ENCODE results near the gene C12orf57.

Gene C12orf57

DNA sequence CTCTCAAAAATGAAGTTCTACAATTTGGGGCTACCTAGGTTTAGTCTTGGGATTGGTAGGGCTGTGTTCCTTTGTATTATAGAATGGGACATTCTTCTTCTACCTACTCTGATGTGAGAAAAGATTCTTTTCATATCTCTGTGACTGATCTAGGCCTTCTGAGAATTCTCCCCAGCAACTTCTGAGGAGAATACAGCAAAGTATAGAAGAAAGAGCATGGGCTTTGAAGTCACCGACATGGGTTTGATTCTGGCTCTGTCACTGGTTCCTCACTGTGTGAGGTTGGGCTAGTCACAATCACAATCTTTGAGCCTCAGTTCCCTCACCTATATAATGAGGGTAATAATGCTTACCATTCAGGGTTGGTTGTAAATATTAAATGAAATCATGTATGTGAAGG is 11.1 kb upstream of the C12orf57 start:
- H3K27me3 ChIP-seq (ENCODE audit: insufficient read depth, low read depth): no peaks in the 10 kb centered on the region
- peaks cover 20% of the 10 kb centered on the region; the same call in 1 of the 2 replicates for H3K79me2 ChIP-seq (ENCODE audit: insufficient read depth, low read depth)
- H3K9ac ChIP-seq: no peak overlapping the region
- no peak overlapping the region for H2AFZ ChIP-seq (ENCODE audit: low read depth)
- H3K36me3 ChIP-seq (ENCODE audit: insufficient read depth): no peaks in the 10 kb centered on the region
- H3K27ac ChIP-seq: no peak overlapping the region
- peaks cover 15% of the 10 kb centered on the region for H3K4me1 ChIP-seq (ENCODE audit: low read depth, poor library complexity, severe bottlenecking)
- no peak overlapping the region for H3K4me2 ChIP-seq
- no peaks in the 10 kb centered on the region for H4K20me1 ChIP-seq (ENCODE audit: insufficient read depth)
- no peak overlapping the region for H3K4me3 ChIP-seq (IDR thresholded peaks at IDR 0.05; ENCODE audit: insufficient read depth, low read depth, low read length)
- TF ChIP-seq, protein P1, sequence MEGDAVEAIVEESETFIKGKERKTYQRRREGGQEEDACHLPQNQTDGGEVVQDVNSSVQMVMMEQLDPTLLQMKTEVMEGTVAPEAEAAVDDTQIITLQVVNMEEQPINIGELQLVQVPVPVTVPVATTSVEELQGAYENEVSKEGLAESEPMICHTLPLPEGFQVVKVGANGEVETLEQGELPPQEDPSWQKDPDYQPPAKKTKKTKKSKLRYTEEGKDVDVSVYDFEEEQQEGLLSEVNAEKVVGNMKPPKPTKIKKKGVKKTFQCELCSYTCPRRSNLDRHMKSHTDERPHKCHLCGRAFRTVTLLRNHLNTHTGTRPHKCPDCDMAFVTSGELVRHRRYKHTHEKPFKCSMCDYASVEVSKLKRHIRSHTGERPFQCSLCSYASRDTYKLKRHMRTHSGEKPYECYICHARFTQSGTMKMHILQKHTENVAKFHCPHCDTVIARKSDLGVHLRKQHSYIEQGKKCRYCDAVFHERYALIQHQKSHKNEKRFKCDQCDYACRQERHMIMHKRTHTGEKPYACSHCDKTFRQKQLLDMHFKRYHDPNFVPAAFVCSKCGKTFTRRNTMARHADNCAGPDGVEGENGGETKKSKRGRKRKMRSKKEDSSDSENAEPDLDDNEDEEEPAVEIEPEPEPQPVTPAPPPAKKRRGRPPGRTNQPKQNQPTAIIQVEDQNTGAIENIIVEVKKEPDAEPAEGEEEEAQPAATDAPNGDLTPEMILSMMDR (conservative IDR thresholded peaks at IDR 0.05; ENCODE audit: low read depth, low read length): no peak

DNA sequence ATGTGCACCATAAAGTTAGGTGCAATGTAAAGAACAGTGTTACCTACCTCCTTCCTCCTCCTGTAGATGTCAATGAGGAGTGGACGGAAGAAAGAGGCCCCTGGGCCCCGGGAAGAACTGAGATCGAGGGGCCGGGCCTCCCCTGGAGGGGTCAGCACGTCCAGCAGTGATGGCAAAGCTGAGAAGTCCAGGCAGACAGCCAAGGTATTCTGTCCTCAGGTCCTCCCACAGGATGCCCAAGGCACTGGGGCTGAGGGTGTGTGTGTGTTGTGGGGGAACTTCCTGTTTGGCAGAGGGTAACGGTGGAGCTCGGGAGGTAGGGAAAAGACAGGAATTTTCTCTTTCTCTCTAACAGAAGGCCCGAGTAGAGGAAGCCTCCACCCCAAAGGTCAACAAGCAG is 9.7 kb upstream of the C12orf57 start:
- Histone ChIP-seq H3K4me1 (ENCODE audit: low read depth, poor library complexity, severe bottlenecking) (peaks cover 16% of the 10 kb centered on the region), H3K9ac (no peak overlapping the region), H3K36me3 (ENCODE audit: insufficient read depth) (no peaks in the 10 kb centered on the region), H2AFZ (ENCODE audit: low read depth) (no peak overlapping the region), H3K79me2 (ENCODE audit: insufficient read depth, low read depth) (peaks cover 12% of the 10 kb centered on the region; the same call in 1 of the 2 replicates), H4K20me1 (ENCODE audit: insufficient read depth) (no peaks in the 10 kb centered on the region), H3K4me3 (IDR thresholded peaks at IDR 0.05; ENCODE audit: insufficient read depth, low read depth, low read length) (no peak overlapping the region), H3K4me2 (no peak overlapping the region), H3K27ac (no peak overlapping the region), H3K27me3 (ENCODE audit: insufficient read depth, low read depth) (no peaks in the 10 kb centered on the region)
- TF ChIP-seq, protein P1 (conservative IDR thresholded peaks at IDR 0.05; ENCODE audit: low read depth, low read length): no peak

DNA sequence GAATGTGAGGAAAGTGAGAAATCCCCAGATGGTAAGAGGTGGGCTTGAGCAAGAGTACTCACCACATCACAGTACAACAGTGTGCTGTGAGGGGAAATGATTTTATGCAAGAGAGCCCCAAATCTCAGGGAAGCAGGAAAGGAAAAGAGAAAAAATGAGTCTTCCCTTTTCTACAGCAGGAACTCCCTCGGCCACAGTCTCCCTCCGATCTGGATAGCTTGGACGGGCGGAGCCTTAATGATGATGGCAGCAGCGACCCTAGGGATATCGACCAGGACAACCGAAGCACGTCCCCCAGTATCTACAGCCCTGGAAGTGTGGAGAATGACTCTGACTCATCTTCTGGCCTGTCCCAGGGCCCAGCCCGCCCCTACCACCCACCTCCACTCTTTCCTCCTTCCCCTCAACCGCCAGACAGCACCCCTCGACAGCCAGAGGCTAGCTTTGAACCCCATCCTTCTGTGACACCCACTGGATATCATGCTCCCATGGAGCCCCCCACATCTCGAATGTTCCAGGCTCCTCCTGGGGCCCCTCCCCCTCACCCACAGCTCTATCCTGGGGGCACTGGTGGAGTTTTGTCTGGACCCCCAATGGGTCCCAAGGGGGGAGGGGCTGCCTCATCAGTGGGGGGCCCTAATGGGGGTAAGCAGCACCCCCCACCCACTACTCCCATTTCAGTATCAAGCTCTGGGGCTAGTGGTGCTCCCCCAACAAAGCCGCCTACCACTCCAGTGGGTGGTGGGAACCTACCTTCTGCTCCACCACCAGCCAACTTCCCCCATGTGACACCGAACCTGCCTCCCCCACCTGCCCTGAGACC is 8.2 kb upstream of the C12orf57 start:
- no peaks in the 10 kb centered on the region for H3K36me3 ChIP-seq (ENCODE audit: insufficient read depth)
- TF ChIP-seq, protein P1 (conservative IDR thresholded peaks at IDR 0.05; ENCODE audit: low read depth, low read length): no peak
- H4K20me1 ChIP-seq (ENCODE audit: insufficient read depth): no peaks in the 10 kb centered on the region
- no peak overlapping the region for H2AFZ ChIP-seq (ENCODE audit: low read depth)
- H3K27ac ChIP-seq: no peak overlapping the region
- no peak overlapping the region for H3K4me2 ChIP-seq
- no peaks in the 10 kb centered on the region for H3K27me3 ChIP-seq (ENCODE audit: insufficient read depth, low read depth)
- H3K4me3 ChIP-seq (IDR thresholded peaks at IDR 0.05; ENCODE audit: insufficient read depth, low read depth, low read length): no peak overlapping the region
- H3K79me2 ChIP-seq (ENCODE audit: insufficient read depth, low read depth): no peaks in the 10 kb centered on the region; the same call in 1 of the 2 replicates
- H3K9ac ChIP-seq: no peak overlapping the region
- peaks cover 6% of the 10 kb centered on the region for H3K4me1 ChIP-seq (ENCODE audit: low read depth, poor library complexity, severe bottlenecking)

DNA sequence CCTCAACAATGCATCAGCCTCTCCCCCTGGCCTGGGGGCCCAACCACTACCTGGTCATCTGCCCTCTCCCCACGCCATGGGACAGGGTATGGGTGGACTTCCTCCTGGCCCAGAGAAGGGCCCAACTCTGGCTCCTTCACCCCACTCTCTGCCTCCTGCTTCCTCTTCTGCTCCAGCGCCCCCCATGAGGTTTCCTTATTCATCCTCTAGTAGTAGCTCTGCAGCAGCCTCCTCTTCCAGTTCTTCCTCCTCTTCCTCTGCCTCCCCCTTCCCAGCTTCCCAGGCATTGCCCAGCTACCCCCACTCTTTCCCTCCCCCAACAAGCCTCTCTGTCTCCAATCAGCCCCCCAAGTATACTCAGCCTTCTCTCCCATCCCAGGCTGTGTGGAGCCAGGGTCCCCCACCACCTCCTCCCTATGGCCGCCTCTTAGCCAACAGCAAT is 7.6 kb upstream of the C12orf57 start:
- no peak overlapping the region for H3K9ac ChIP-seq
- H2AFZ ChIP-seq (ENCODE audit: low read depth): no peak overlapping the region
- no peak overlapping the region for H3K4me3 ChIP-seq (IDR thresholded peaks at IDR 0.05; ENCODE audit: insufficient read depth, low read depth, low read length)
- no peak overlapping the region for H3K27ac ChIP-seq
- no peaks in the 10 kb centered on the region for H3K36me3 ChIP-seq (ENCODE audit: insufficient read depth)
- no peaks in the 10 kb centered on the region for H3K27me3 ChIP-seq (ENCODE audit: insufficient read depth, low read depth)
- H3K79me2 ChIP-seq (ENCODE audit: insufficient read depth, low read depth): no peaks in the 10 kb centered on the region; the same call in 1 of the 2 replicates
- H3K4me2 ChIP-seq: no peak overlapping the region
- peaks cover 6% of the 10 kb centered on the region for H3K4me1 ChIP-seq (ENCODE audit: low read depth, poor library complexity, severe bottlenecking)
- TF ChIP-seq, protein P1 (conservative IDR thresholded peaks at IDR 0.05; ENCODE audit: low read depth, low read length): no peak
- no peaks in the 10 kb centered on the region for H4K20me1 ChIP-seq (ENCODE audit: insufficient read depth)
